Right cardiac atrium (tissue), 5 donors: ENCODE results near the gene ZXDC. TPM values are rescaled to one million over a fixed set of nuclear protein-coding genes. Genes with fewer than 3 reads are reported as not detected.

Experiments used
- ATAC-seq, 2 donors: fragments of 200-7000 bp; cut with Tn5 transposase; one replicate each; pipeline versions ENCODE4 v1.8.0 to v1.9.1; 2020; ENCODE audit warnings: moderate library complexity in 2 of 2, mild to moderate bottlenecking in 1 of 2
- DNase-seq, 3 donors: peaks; one replicate each; pipeline ENCODE4 v3.0.0-alpha.2; 2020
- H3K27ac ChIP-seq: one replicate; pipeline ENCODE4 v1.5.1; 2013; ENCODE audit warnings: mild to moderate bottlenecking, low read length, control low read depth, moderate library complexity
- H3K27me3 ChIP-seq: one replicate; pipeline ENCODE4 v1.6.1; 2013; ENCODE audit not compliant: control insufficient read depth, insufficient read depth
- H3K4me1 ChIP-seq: one replicate; pipeline ENCODE4 v1.6.1; 2013; ENCODE audit warnings: low read length; ENCODE audit not compliant: control insufficient read depth, insufficient read depth
- H3K4me3 ChIP-seq: one replicate; pipeline ENCODE4 v1.5.1; 2013; ENCODE audit warnings: low read length, control low read depth
- H3K9me3 ChIP-seq: one replicate; pipeline ENCODE4 v1.6.1; 2013; ENCODE audit warnings: low read length; ENCODE audit not compliant: control insufficient read depth
- WGBS: extraction: QIAGEN DNeasy Blood & Tissue Kit; methylation state at CpG from one replicate; pipeline ENCODE4 v1.1.7; 2013; 5-methylcytosine and 5-hydroxymethylcytosine counted together
- intact Hi-C, 4 donors: fragments of 100-400 bp; cut with DNase I; formaldehyde crosslinking; loops; one replicate each; pipeline versions ENCODE4 v1.11.0 to v1.14.0; 2022 to 2023
- polyA plus RNA-seq: library from polyadenylated mRNA; stranded (reverse); fragments of 200-250 nt; gene quantifications from one replicate; pipeline ENCODE4 v1.2.3, GENCODE V29; 2013
- total RNA-seq, 4 donors: library from RNA; stranded (reverse); fragmentation: NEBNext Ultra II Directional; extraction: Animal tissue kit (Norgen Biotek cat#: 25700); gene quantifications; one replicate each; pipeline ENCODE4 v1.2.1, GENCODE V29; 2021
- donor health status: healthy with polysubstance abuse.
- donor health status: DM: no; HTN: yes; CAD: no.
- donor health status: DM: no; HTN: no; CAD: no.
- donor health status: DM: no; HTN: yes; CAD: no; lungs with severe emphysema.
- donor health status: DM: yes; HTN: yes; CAD: no.

Gene ZXDC
- total and polyA plus RNA-seq, 5 donors = 8.2 to 21.6 (median 19.3) TPM

DNA sequence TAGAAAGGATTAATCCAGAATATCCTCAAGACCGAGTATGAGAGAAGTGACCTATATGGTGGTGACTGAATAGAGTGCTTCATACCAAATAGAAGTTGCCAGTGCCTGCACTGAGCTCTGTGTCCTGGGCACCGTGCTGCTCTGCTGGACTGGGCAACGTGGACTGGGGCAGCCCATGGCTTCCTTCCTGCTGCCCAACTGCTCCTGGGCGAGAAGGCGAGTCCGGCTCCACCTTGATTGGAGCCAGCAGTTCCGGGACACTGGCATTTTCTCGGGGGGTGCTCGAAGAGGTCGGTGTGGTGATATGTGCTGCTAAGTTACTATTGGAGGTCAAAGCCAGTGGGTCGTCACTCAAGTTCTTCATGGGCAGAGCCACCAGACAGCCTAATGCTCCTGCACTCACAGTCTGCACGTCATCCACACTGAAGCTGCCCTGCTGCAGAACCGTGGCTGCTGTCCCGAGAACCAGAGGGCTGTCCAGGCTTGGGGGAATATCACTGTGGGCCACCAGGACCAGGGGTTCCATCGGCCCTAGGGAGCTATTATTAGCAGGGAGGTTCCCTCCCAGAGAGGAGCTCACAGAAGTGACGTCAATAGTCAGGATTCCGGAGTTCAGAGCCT, 14.1 kb downstream of the ZXDC start:
- peak in 1 of 2 donors; percentile 28 for ATAC-seq
- WGBS = 83% methylated on average over 17 of the region's 17 CpGs

DNA sequence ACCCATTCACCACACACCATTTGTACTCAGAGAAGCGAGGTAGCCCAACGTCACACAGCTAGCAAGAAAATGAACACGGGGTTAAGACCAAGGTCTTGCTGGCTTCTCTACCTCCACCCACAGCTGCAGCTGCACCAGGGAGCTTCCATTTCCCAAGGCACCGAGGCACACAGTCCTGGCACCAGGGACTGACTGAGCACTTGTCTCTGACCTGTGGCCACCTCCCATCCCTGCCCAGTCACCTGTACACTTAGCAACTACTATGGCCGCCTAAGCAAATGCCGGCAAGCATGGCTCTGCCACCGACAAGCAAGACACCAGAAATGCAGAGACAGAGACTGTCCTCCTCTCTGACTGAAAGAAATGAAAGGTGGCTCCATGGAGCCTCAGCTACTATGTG, 15.3 kb downstream of the ZXDC start:
- 80% methylated on average over 7 of the region's 7 CpGs for WGBS
- Histone ChIP-seq H3K4me3 (no peak overlapping the region), H3K27me3 (no peaks in the 10 kb centered on the region), H3K4me1 (no peaks in the 10 kb centered on the region), H3K27ac (no peak overlapping the region), H3K9me3 (no peaks in the 10 kb centered on the region)
- DNase-seq = no peak
- no peak for ATAC-seq
- intact Hi-C loops = no loop called here

More for the DNA sequence above, 14.1 kb downstream of the ZXDC start:
- Histone ChIP-seq H3K4me3 (no peak overlapping the region), H3K9me3 (no peaks in the 10 kb centered on the region), H3K4me1 (no peaks in the 10 kb centered on the region), H3K27me3 (no peaks in the 10 kb centered on the region), H3K27ac (peak overlapping the region; percentile 4)
- intact Hi-C loops = no loop called here
- DNase-seq = no peak

DNA sequence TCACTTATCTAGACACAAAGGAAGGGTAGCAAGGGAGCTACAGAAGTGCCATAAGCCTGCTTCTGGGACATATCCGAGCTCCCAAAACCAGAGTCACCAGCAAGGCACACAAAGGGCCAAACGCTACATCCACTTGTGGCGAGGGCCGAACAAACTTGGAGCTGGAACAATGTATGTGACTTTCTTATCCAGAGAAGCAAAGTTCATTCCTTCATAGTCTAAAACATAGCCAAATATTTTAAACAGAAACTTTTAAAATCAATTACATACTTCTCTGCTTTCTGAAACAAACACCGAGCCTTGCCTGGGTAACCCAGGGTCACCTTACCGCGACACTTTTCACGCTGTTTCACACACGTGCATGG, 15.9 kb downstream of the ZXDC start:
- H3K9me3 ChIP-seq = no peaks in the 10 kb centered on the region
- H3K4me1 ChIP-seq = no peaks in the 10 kb centered on the region
- no peak overlapping the region for H3K4me3 ChIP-seq
- ATAC-seq = no peak
- intact Hi-C loops = no loop called here
- 89% methylated on average over 9 of the region's 9 CpGs for WGBS
- H3K27me3 ChIP-seq = no peaks in the 10 kb centered on the region
- no peak for DNase-seq
- H3K27ac ChIP-seq = no peak overlapping the region

DNA sequence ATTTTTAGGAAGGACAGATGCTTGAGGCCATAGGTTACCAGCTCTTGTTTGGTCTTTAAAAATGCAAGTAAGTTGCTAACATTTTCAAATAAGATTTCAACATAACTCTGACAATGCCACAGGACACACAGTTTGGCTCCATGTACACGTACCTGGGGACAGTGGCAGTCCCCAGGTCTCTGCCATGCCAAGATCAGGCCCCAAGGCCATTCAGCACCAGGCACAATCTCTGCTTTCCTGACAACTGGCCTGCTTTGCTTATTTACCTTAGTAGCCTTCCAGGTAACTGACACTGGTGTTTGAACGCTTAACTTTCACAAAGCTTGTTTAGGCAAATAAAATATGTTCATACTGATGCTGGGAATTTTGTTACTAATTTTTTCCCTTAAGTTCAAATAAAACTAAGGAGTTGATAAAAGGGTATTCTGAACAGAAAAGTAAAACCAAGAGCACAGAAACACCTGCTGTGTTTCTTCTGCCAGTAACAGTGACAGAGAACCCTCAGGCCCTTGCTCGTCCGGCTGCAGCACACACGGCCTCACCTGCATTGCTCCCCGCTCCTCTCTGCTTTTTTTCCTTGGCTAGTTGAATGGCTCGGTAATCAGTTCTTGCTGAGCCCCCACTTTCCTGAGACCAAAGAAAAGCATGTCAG, 16.5 kb downstream of the ZXDC start:
- no peak for DNase-seq
- Histone ChIP-seq H3K27ac (no peak overlapping the region), H3K4me1 (no peaks in the 10 kb centered on the region), H3K4me3 (no peak overlapping the region), H3K9me3 (no peaks in the 10 kb centered on the region), H3K27me3 (no peaks in the 10 kb centered on the region)
- intact Hi-C loops = no loop called here
- WGBS = 82% methylated on average over 7 of the region's 7 CpGs
- no peak for ATAC-seq

DNA sequence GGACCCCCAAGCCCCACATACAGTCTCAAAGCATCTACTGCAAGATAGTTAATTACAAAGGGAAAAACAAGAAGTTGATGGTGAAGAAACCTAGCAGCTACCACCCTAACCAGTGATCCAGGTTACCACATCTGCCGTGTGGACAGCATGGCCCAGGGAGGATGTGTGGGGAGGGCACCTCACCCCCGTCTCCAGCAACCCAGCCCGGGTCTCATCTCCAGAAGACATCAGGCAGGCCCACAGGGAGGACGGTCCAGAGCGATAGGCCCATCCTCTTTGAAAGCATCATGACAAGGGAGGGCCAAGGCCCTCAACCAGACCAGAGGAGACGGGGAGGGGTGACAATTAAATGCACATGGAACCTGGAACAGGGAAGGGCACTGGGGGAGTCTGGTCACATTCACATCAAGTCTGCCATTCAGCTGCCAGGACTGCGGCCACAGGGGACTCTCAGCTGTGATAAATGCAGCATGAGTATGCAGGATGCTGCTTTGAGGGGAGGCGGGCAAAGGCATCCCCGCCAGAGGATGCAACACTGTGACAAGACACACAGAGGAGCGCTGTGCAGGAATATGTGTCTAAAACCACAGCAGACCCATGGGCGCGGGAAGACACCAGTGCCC, 18.8 kb downstream of the ZXDC start:
- H3K4me3 ChIP-seq = no peak overlapping the region
- H3K27ac ChIP-seq = no peak overlapping the region
- 83% methylated on average over 12 of the region's 12 CpGs for WGBS
- no peaks in the 10 kb centered on the region for H3K9me3 ChIP-seq
- no peaks in the 10 kb centered on the region for H3K4me1 ChIP-seq
- DNase-seq (no peak), ATAC-seq (no peak)
- H3K27me3 ChIP-seq = no peaks in the 10 kb centered on the region
- intact Hi-C loops = no loop called here

DNA sequence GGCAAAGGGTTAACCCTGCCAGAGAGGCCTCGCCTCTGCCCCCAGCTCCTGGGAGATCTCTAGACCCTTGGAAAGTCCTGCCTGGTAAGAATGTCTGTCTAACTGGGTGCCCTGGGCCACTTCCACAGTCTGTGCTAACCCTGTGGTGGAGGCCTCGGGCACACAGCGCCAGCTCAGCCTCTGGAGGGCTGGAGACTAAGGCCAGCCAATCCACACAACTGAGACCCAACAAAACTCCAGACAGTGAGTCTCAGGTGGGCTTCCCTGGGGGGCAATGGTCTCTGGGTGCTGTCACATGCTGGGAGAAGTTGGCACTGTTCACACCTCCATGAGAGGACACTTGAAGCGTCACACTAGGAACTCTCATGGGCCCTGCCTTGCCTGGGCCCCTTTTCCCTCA, 19.5 kb downstream of the ZXDC start:
- H3K9me3 ChIP-seq = no peaks in the 10 kb centered on the region
- no peaks in the 10 kb centered on the region for H3K4me1 ChIP-seq
- H3K27me3 ChIP-seq = no peaks in the 10 kb centered on the region
- H3K4me3 ChIP-seq = no peak overlapping the region
- intact Hi-C loops = no loop called here
- ATAC-seq (peak in 1 of 2 donors; percentile 53), DNase-seq (no peak)
- WGBS = 70% methylated on average over 4 of the region's 4 CpGs
- H3K27ac ChIP-seq = no peak overlapping the region

DNA sequence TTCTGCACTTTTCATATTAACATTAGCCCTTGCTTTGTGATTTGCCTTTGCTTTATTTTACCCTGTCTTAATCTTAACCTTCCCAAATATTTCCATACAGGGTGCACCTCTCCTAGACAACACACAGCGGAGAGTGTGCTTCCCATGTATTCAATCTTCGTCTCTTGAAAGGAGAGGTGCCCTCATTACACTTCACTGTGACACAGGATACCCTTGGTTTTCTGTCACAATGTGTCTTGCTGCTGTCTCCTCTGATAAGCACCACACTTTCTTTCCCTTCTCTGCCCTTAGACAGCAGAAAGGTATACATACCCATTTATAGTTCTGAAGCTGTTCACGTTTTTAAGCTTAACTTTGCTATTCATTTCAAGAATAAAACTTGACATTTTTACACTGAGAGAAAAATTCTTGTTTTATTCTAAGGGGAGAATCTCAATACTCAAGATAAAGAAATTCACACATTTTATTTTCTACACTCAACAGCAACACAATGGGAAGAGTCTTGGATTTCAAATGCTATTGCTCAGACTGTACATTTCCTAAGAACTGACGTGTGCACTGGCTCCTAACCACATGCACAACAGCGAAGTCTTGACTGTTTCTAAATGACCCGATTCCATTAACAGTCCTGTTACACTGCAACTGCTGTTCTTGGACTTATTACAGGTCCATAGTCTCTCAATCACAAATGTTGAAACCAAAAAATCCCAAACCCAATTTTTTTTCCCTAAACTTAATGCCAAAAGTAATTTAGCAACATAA, 21.1 kb downstream of the ZXDC start:
- H3K27me3 ChIP-seq = no peaks in the 10 kb centered on the region
- no peaks in the 10 kb centered on the region for H3K4me1 ChIP-seq
- DNase-seq = no peak
- intact Hi-C loops = no loop called here
- no peaks in the 10 kb centered on the region for H3K9me3 ChIP-seq
- 82% methylated on average over 6 of the region's 6 CpGs for WGBS
- no peak for ATAC-seq
- H3K4me3 ChIP-seq = no peak overlapping the region
- no peak overlapping the region for H3K27ac ChIP-seq

DNA sequence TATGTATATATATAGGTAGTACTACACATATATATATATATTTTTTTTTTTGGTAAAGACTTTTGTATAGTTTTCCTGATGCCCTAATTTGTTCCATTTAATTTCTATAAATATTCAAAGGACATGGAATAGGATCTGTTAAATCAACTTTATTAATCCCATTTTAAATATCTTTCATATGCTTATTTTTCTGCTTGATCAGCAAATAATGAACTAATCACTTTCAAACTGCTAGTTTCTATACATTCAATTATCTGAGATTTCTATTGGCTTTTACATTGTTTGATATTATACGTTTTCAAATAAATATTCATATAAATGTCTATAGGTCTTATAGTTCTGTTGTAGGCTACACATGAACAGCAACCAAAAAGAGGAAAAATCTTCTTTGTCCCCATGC, 21.7 kb downstream of the ZXDC start:
- no peaks in the 10 kb centered on the region for H3K9me3 ChIP-seq
- no peak overlapping the region for H3K27ac ChIP-seq
- H3K4me1 ChIP-seq = no peaks in the 10 kb centered on the region
- intact Hi-C loops = no loop called here
- no peaks in the 10 kb centered on the region for H3K27me3 ChIP-seq
- DNase-seq (no peak), ATAC-seq (no peak)
- WGBS = 83% methylated on average over 1 of the region's 1 CpG
- no peak overlapping the region for H3K4me3 ChIP-seq

DNA sequence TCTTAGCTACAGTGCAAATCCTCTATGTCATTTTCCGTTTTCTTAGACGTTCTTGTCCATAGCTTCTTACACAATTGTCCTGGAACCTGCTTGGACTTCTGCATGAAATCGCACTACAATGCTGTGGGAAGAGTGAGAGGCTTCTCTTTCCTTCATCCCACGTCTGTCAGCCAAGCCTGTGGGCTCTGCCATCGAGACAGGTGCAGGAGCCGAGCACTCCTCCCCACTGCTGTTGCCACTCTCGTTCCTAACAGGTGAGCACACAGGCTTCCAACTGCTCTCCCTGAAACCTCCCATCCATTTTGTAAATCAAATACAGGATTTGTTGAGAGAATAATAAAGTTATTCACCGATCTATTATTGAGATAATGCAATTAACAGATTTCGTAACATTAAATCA, 23.5 kb downstream of the ZXDC start:
- H3K9me3 ChIP-seq = no peaks in the 10 kb centered on the region
- intact Hi-C loops = no loop called here
- DNase-seq = no peak
- no peak overlapping the region for H3K27ac ChIP-seq
- 90% methylated on average over 9 of the region's 9 CpGs for WGBS
- ATAC-seq = no peak
- peaks cover 3% of the 10 kb centered on the region for H3K4me1 ChIP-seq
- no peak overlapping the region for H3K4me3 ChIP-seq
- no peaks in the 10 kb centered on the region for H3K27me3 ChIP-seq

DNA sequence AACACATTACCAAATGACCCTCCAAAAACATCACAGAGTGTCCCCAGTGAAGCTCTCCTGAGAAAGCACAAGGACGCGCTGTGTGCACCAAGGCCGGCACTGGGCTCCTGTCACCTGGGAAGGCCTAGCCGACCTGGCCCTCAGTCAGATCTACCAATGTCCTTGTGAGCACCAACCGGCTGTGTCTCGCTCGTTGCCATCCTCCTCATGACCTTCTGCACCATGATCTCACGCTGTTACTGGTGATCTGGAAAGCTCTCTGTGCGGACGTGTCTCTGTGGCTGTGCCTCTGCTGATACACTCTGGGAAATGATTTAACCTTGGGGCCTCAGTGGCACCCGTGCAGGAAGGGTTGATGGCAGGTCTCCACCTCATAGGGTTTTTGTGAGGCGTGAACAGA, 24.2 kb downstream of the ZXDC start:
- Histone ChIP-seq H3K4me1 (peaks cover 3% of the 10 kb centered on the region), H3K9me3 (no peaks in the 10 kb centered on the region), H3K4me3 (no peak overlapping the region), H3K27me3 (no peaks in the 10 kb centered on the region), H3K27ac (no peak overlapping the region)
- intact Hi-C loops = no loop called here
- WGBS = 87% methylated on average over 12 of the region's 12 CpGs
- ATAC-seq (no peak), DNase-seq (no peak)

DNA sequence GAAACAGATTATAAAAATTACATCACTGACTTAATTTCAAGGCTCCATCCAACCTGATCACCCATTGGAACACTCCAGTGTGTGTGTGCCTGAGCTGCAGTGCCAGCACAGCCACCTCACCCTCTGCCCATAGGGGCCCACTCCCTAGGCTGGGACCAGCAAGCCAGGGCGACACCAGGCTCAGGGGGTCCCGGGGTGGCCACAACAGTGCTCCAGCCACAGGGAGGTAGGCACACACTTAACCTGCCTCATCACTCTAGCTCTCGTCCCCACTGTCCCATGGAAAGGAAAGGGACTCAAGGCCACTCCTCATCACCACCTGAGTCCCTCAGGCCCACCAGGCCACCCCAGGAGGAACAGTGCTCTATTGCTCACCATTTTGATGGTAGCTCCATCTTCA, 24.9 kb downstream of the ZXDC start:
- WGBS = 93% methylated on average over 3 of the region's 3 CpGs
- Histone ChIP-seq H3K4me3 (no peak overlapping the region), H3K9me3 (no peaks in the 10 kb centered on the region), H3K27me3 (no peaks in the 10 kb centered on the region), H3K4me1 (peaks cover 3% of the 10 kb centered on the region), H3K27ac (no peak overlapping the region)
- no peak for DNase-seq
- peak; percentile 22 for ATAC-seq
- intact Hi-C loops = no loop called here
